Effector memory CD8-positive, alpha-beta T cell (primary cell): ENCODE results near the gene HDAC7.

Source experiments
- ATAC-seq: fragments of 150-1000 bp; cut with Tn5 transposase; replicated peaks from 2 replicates; pipeline ENCODE4 v1.10.0; 2021; ENCODE audit warnings: mild to moderate bottlenecking, moderate library complexity
- DNase-seq, 3 experiments: peaks; one replicate each; pipeline ENCODE4 v3.0.0; 2021
- H3K27ac Mint-ChIP-seq, 2 donors: one replicate each; pipeline ENCODE4 v1.8.0; 2022; ENCODE audit warnings: mild to moderate bottlenecking in 2 of 2, mixed read lengths in 2 of 2, moderate library complexity in 2 of 2
- H3K27me3 Mint-ChIP-seq, 2 donors: one replicate each; pipeline ENCODE4 v1.8.0; 2022; ENCODE audit warnings: mixed read lengths in 2 of 2
- H3K36me3 Mint-ChIP-seq: one replicate; pipeline ENCODE4 v1.8.0; 2022; ENCODE audit warnings: mild to moderate bottlenecking, moderate library complexity, mixed read lengths; ENCODE audit not compliant: insufficient read depth
- H3K4me1 Mint-ChIP-seq, 2 donors: one replicate each; pipeline ENCODE4 v1.8.0; 2022; ENCODE audit warnings: low read depth in 2 of 2, mixed read lengths in 2 of 2
- H3K4me3 Mint-ChIP-seq, 2 donors: one replicate each; pipeline ENCODE4 v1.8.0; 2022; ENCODE audit warnings: mild to moderate bottlenecking in 2 of 2, mixed read lengths in 2 of 2, moderate library complexity in 2 of 2
- H3K9me3 Mint-ChIP-seq, 2 donors: one replicate each; pipeline ENCODE4 v1.8.0; 2022; ENCODE audit warnings: mixed read lengths in 2 of 2
- total RNA-seq, 9 experiments: gene quantifications; one replicate each; lab custom pipeline; 2026; lab: John Stamatoyannopoulos, UW

HDAC7 gene
- 97.4 to 343 (median 188) reads per million in 9 experiments for total RNA-seq

- Mint-ChIP-seq H3K27ac (peak within 1 kb of the TSS; percentile 99), H3K4me3 (peak within 1 kb of the TSS; percentile 93 to 94), H3K36me3 (peaks cover 17% of the 10 kb centered on the region), H3K4me1 (peaks cover 68 to 74% of the 10 kb centered on the region in 2 donors), H3K27me3 (no peaks in the 10 kb centered on the region), H3K9me3 (no peaks in the 10 kb centered on the region)
- ATAC-seq (peak; percentile 66), DNase-seq (peak; percentile 44 to 46 (median 46))
Measured at GRCh38 chr12:47819896-47820630, at the start of gene HDAC7. Gene HDAC7 (minus strand): TSS chr12:47819903. CDS start chr12:47819785, 118 bp downstream.

DNA sequence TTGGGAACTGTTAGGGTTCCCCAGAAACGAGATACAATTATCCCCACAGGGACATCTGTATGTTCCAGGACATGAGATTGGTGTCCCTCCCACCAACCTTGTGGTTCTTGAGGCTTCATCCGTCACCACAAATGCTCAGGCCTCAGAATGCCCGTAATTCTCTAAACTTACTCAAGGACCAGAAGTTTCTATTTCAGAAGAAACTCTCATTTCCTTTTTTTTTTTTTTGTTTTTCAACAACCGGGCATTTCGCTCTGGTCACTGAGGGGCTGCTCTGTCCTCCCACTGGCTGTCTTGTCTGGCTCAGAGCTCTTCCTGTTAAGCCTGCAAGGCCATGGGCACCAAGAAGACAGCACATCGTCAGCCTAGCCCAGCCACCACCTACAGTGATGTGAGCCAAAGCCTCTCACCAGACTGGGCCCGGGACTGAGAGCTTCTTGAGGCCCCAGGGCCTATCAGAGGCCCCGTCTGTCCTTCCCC, 48.9 kb upstream of the HDAC7 start:
- no peaks in the 10 kb centered on the region for H3K9me3 Mint-ChIP-seq
- H3K4me3 Mint-ChIP-seq: no peak overlapping the region
- ATAC-seq (no peak), DNase-seq (no peak)
- H3K4me1 Mint-ChIP-seq: no peaks in the 10 kb centered on the region
- H3K27ac Mint-ChIP-seq: no peak overlapping the region
- H3K36me3 Mint-ChIP-seq: peaks cover 4% of the 10 kb centered on the region
- no peaks in the 10 kb centered on the region for H3K27me3 Mint-ChIP-seq

DNA sequence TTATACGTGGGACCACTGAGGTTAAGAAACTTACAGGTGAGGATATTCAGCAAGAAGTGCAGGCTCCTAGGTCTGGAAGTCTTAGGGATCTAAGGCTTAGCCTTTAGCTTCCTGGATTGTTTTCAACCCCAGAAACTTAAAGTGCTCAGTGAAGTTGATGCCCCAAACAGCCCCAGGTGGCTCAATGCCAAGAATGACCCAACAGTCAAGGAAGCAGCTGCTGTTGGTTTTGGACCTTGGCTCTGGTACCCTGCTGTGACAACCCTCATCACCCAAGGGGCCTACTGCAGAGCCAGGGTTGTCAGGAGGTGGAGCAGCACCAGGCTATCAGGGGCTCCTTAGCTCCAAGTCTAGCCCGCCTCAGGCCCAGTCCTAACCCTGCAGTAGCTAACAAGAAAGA, 48.3 kb upstream of the HDAC7 start:
- ATAC-seq (no peak), DNase-seq (no peak)
- Mint-ChIP-seq H3K27ac (no peak overlapping the region), H3K27me3 (no peaks in the 10 kb centered on the region), H3K4me3 (no peak overlapping the region), H3K36me3 (peaks cover 4% of the 10 kb centered on the region), H3K4me1 (no peaks in the 10 kb centered on the region), H3K9me3 (no peaks in the 10 kb centered on the region)

DNA sequence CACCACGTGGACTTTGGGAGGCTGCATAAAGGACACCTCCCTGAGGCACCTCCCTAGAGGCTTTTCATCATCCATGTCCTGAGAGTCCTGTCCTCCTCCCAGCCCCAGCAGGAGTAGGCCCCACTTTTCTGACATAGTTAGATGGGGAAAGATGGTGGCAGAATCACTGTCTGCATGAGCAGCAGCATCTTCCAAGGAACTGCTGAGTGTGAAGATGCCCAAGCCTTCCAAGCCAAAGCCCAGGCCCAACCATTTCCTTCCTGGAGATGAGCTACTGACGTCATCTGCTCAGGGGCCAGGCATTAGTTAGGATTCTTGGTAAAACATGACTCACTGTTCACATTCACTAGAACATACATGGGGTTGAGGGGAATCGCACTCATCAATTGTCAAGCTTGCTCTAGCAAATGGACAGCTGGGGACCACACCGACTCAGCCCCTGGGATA, 47.8 kb upstream of the HDAC7 start:
- Mint-ChIP-seq H3K4me1 (no peaks in the 10 kb centered on the region), H3K27ac (no peak overlapping the region), H3K27me3 (no peaks in the 10 kb centered on the region), H3K9me3 (no peaks in the 10 kb centered on the region), H3K4me3 (no peak overlapping the region), H3K36me3 (peaks cover 4% of the 10 kb centered on the region)
- ATAC-seq (no peak), DNase-seq (no peak)

DNA sequence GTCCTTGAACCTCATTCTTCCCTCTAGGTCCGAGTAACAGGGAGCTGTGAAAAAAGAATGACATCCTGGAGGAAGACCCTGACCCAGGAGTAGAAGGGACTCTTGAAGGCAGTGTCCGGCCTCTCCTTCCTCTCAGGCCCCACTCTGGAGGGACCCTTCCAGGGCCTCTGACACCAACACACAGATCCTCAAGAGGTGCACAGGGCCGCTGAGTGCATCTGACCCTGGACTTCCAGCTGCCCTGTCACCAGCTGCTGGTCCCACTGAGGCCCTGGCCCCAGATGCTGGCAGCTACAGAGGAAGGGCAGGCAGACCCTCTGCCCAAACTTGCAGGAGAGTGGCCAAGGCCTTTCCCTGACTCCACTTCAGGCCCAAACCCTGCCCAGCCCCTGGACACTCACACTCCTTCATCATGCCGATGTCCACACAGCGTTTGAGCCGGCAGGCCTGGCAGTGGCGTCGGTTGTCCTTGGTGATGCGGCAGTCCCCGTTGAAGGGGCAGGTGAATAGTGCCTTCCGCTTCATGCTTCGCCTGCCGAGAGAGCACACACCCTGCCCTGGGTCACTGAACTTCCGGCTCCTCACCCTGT, 45.0 kb upstream of the HDAC7 start:
- peaks cover 4% of the 10 kb centered on the region for H3K36me3 Mint-ChIP-seq
- ATAC-seq: no peak
- H3K4me1 Mint-ChIP-seq: no peaks in the 10 kb centered on the region
- peak overlapping the region in 1 of 2 donors; percentile 19 for H3K27ac Mint-ChIP-seq
- no peak overlapping the region for H3K4me3 Mint-ChIP-seq
- no peak for DNase-seq
- H3K27me3 Mint-ChIP-seq: no peaks in the 10 kb centered on the region
- no peaks in the 10 kb centered on the region for H3K9me3 Mint-ChIP-seq

- Mint-ChIP-seq H3K36me3 (peaks cover 4% of the 10 kb centered on the region), H3K4me3 (no peak overlapping the region), H3K27ac (no peak overlapping the region), H3K4me1 (no peaks in the 10 kb centered on the region), H3K9me3 (no peaks in the 10 kb centered on the region), H3K27me3 (no peaks in the 10 kb centered on the region)
- no peak for DNase-seq
- no peak for ATAC-seq
Measured at GRCh38 chr12:47863985-47864384, 44.3 kb upstream of the HDAC7 start.

GRCh38 chr12:47863467-47863866, 43.8 kb upstream of the HDAC7 start:
- Mint-ChIP-seq H3K4me1 (no peaks in the 10 kb centered on the region), H3K36me3 (peaks cover 4% of the 10 kb centered on the region), H3K27me3 (no peaks in the 10 kb centered on the region)

GRCh38 chr12:47862881-47863280, 43.2 kb upstream of the HDAC7 start:
- DNase-seq: no peak
- Mint-ChIP-seq H3K36me3 (peaks cover 4% of the 10 kb centered on the region), H3K4me3 (no peak overlapping the region), H3K27ac (no peak overlapping the region), H3K27me3 (no peaks in the 10 kb centered on the region), H3K4me1 (no peaks in the 10 kb centered on the region), H3K9me3 (no peaks in the 10 kb centered on the region)
- no peak for ATAC-seq

More at GRCh38 chr12:47863467-47863866, 43.8 kb upstream of the HDAC7 start:
- H3K4me3 Mint-ChIP-seq: no peak overlapping the region
- DNase-seq (no peak), ATAC-seq (no peak)
- no peak overlapping the region for H3K27ac Mint-ChIP-seq
- H3K9me3 Mint-ChIP-seq: no peaks in the 10 kb centered on the region

DNA sequence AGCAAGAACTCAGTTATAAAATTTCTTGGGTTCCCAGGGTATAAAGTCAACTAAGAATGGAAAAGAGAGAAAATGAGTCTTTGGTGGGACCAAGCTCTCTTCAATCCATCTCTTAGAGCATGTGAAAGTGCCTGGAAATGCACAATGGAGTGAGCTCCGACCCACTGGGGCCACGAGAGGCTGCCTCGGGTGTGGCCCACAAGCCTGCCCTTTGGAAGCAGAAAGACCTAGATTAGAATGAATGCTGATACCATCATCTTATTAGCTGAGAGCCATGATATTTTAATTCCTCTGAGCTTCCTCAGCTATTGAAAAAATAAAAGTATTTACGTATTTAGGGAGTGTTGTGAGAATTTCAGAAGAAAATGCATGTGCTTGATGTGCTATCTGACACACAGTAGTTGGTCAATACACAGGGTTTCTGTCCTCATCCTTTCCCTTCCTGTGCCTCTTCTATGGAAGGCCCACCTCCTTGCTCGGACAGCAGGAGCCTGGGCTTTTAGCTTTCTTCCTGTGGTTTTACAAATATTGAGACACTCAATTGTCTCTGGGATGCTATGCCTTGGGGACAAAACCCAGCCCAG, 42.6 kb upstream of the HDAC7 start:
- no peaks in the 10 kb centered on the region for H3K27me3 Mint-ChIP-seq
- ATAC-seq (no peak), DNase-seq (no peak)
- H3K9me3 Mint-ChIP-seq: no peaks in the 10 kb centered on the region
- no peaks in the 10 kb centered on the region for H3K4me1 Mint-ChIP-seq
- peaks cover 4% of the 10 kb centered on the region for H3K36me3 Mint-ChIP-seq
- H3K27ac Mint-ChIP-seq: no peak overlapping the region
- no peak overlapping the region for H3K4me3 Mint-ChIP-seq

GRCh38 chr12:47860873-47861272, 41.2 kb upstream of the HDAC7 start:
- H3K36me3 Mint-ChIP-seq: peaks cover 4% of the 10 kb centered on the region

GRCh38 chr12:47860279-47860841, 40.7 kb upstream of the HDAC7 start:
- H3K4me1 Mint-ChIP-seq: no peaks in the 10 kb centered on the region
- ATAC-seq (no peak), DNase-seq (no peak)
- peaks cover 4% of the 10 kb centered on the region for H3K36me3 Mint-ChIP-seq
- H3K4me3 Mint-ChIP-seq: no peak overlapping the region
- no peaks in the 10 kb centered on the region for H3K27me3 Mint-ChIP-seq
- H3K9me3 Mint-ChIP-seq: no peaks in the 10 kb centered on the region
- no peak overlapping the region for H3K27ac Mint-ChIP-seq

More at GRCh38 chr12:47860873-47861272, 41.2 kb upstream of the HDAC7 start:
- ATAC-seq (no peak), DNase-seq (no peak)
- H3K4me1 Mint-ChIP-seq: no peaks in the 10 kb centered on the region
- no peaks in the 10 kb centered on the region for H3K9me3 Mint-ChIP-seq
- H3K27ac Mint-ChIP-seq: no peak overlapping the region
- H3K27me3 Mint-ChIP-seq: no peaks in the 10 kb centered on the region
- no peak overlapping the region for H3K4me3 Mint-ChIP-seq

DNA sequence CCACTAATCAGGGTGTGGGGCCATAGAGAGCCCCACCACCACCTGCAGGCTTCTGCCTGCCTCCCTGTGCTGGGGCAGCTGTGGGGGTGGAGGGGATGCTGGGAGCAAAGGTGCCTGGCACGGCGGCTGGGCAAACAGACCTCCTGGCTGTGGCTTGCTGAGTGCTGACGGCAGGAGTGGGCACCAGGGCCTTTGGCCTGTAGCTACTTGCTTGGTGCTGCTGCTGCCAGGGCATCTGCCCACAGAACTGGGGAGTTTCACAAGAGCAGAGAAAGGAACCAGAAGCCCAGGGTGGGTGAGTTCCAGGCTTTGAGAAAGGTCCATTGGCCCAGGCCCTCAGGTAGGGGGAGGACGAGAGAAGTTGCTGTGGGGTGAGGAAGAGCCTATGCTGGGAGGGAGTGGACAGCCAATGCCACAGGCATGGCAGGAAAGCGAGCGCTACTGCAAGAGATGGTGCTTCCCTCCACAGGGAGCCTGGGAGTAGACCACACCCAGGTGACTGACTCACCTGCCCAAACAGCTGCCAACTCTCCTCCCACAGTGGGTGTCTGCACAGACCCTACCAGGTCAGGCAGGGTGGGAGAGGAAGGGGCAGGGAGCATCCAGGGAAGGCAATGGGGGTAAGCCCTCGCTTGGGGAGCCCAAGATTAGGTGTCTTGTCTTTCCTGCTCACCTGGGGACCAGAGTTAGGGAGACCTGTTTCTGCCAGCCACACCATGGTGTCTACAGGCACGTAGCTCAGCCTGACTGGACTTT, 39.0 kb upstream of the HDAC7 start:
- Mint-ChIP-seq H3K4me1 (no peaks in the 10 kb centered on the region), H3K9me3 (no peaks in the 10 kb centered on the region), H3K27me3 (no peaks in the 10 kb centered on the region), H3K4me3 (no peak overlapping the region), H3K27ac (no peak overlapping the region), H3K36me3 (no peaks in the 10 kb centered on the region)
- ATAC-seq (no peak), DNase-seq (no peak)
